ENCODE data around the gene IFITM10. TPM values are rescaled to one million over a fixed set of nuclear protein-coding genes. Genes with fewer than 3 reads are reported as not detected.

Gene IFITM10
- total RNA-seq, 1 donor, result 0.43 TPM

- H3K4me3 ChIP-seq (ENCODE audit: low read depth, low read length), result no peak overlapping the region
- no peak for DNase-seq (ENCODE audit: low read depth)
- TF ChIP-seq CTCF (IDR thresholded peaks at IDR 0.05; ENCODE audit: insufficient read depth, low read depth, low read length), result no peak
Measured at GRCh38 chr11:1778141-1778911, 27.9 kb upstream of the IFITM10 start.

- TF ChIP-seq CTCF (IDR thresholded peaks at IDR 0.05; ENCODE audit: insufficient read depth, low read depth, low read length), result no peak
- no peak overlapping the region for H3K4me3 ChIP-seq (ENCODE audit: low read depth, low read length)
- no peak for DNase-seq (ENCODE audit: low read depth)
Measured at GRCh38 chr11:1777737-1778136, 27.3 kb upstream of the IFITM10 start.

- TF ChIP-seq CTCF (IDR thresholded peaks at IDR 0.05; ENCODE audit: insufficient read depth, low read depth, low read length), result no peak
- DNase-seq (ENCODE audit: low read depth), result no peak
- H3K4me3 ChIP-seq (ENCODE audit: low read depth, low read length), result no peak overlapping the region
Measured at GRCh38 chr11:1776944-1777715, 26.7 kb upstream of the IFITM10 start.

GRCh38 chr11:1776331-1776851 is 26.0 kb upstream of the IFITM10 start:
- DNase-seq (ENCODE audit: low read depth), result no peak
- H3K4me3 ChIP-seq (ENCODE audit: low read depth, low read length), result no peak overlapping the region
- no peak for TF ChIP-seq CTCF (IDR thresholded peaks at IDR 0.05; ENCODE audit: insufficient read depth, low read depth, low read length)

GRCh38 chr11:1774886-1775285 is 24.5 kb upstream of the IFITM10 start:
- no peak for TF ChIP-seq CTCF (IDR thresholded peaks at IDR 0.05; ENCODE audit: insufficient read depth, low read depth, low read length)
- no peak overlapping the region for H3K4me3 ChIP-seq (ENCODE audit: low read depth, low read length)
- DNase-seq (ENCODE audit: low read depth), result no peak

- TF ChIP-seq CTCF (IDR thresholded peaks at IDR 0.05; ENCODE audit: insufficient read depth, low read depth, low read length), result no peak
- no peak for DNase-seq (ENCODE audit: low read depth)
- no peak overlapping the region for H3K4me3 ChIP-seq (ENCODE audit: low read depth, low read length)
Measured at GRCh38 chr11:1773994-1774550, 23.7 kb upstream of the IFITM10 start.
